ENCODE measurements around the gene EDAR.

DNA sequence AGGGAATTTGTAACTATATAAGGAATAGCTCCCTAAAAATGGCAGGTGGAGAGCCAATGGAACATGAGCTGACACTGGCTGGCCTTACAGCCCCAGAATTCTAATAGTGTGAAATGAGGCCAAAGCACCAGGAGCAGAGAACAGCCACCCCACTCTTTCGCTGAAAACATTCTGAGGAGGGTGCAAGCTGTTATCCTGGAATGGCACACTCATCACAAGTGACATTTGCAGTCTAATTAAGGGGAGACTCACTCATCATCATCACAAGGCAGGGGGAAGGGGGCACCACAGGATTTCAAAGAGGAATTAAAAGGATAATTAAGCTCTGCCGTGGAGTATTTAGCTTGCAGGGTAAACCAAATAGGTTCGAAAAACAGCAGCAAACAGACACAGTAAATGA, 94.3 kb downstream of the EDAR start:
- no peak for TF ChIP-seq CTCF (IDR thresholded peaks at IDR 0.05)
- TF ChIP-seq POLR2A (IDR thresholded peaks at IDR 0.05), result no peak
